Measurements from ENCODE around the gene MDGA2. TPM values are rescaled to one million over a fixed set of nuclear protein-coding genes. Genes with fewer than 3 reads are reported as not detected.

Gene MDGA2
- total and polyA plus RNA-seq, 2 of the 8 experiments (the other 6 are each of a cell fraction or from before 2014, with no cell fraction given) = 0.11 to 0.69 TPM

GRCh38 chr14:47012533-47013280 is 662.7 kb downstream of the MDGA2 start:
- no peak overlapping the region for H3K4me3 ChIP-seq (ENCODE audit: extremely low read depth in 1 of 4, insufficient read depth in 2 of 4, low read depth in 3 of 4, low read length in 4 of 4)
- H4K5ac ChIP-seq (ENCODE audit: insufficient read length, low read depth, low read length) = no peak overlapping the region
- no peaks in the 10 kb centered on the region for H3K9me3 ChIP-seq (ENCODE audit: insufficient read depth in 2 of 2, low read depth in 1 of 2, low read length in 1 of 2)
- no peaks in the 10 kb centered on the region for H3K36me3 ChIP-seq (ENCODE audit: control insufficient read depth in 2 of 4, insufficient read depth in 4 of 4, low read length in 3 of 4)
- H3K56ac ChIP-seq (replicated peaks; ENCODE audit: insufficient read length, low read depth, low read length) = no peak overlapping the region
- no peak overlapping the region for H2BK20ac ChIP-seq (ENCODE audit: low read length)
- H2AFZ ChIP-seq (ENCODE audit: low read length) = no peak overlapping the region
- H3K23ac ChIP-seq (ENCODE audit: insufficient read length) = no peak overlapping the region
- H3K9ac ChIP-seq (replicated peaks in 1 of 4; ENCODE audit: extremely low read depth in 1 of 4, low read depth in 3 of 4, low read length in 3 of 4) = no peak overlapping the region
- 93% methylated on average over 6 of the region's 6 CpGs; no CpG with 5 or more reads in 1 of the 2 experiments for WGBS, 2 experiments (ENCODE audit: extremely low coverage in 1 of 2, insufficient coverage in 1 of 2, insufficient read length in 1 of 2, insufficient replicate concordance in 2 of 2, low coverage in 1 of 2, low lambda C conversion rate in 2 of 2, missing lambda C conversion rate in 1 of 2)
- no peaks in the 10 kb centered on the region for H3K27me3 ChIP-seq (replicated peaks in 1 of 4; ENCODE audit: control insufficient read depth in 3 of 4, extremely low read depth in 1 of 4, insufficient read depth in 3 of 4, low read length in 3 of 4)
- no peak overlapping the region for H4K8ac ChIP-seq (ENCODE audit: extremely low read depth, insufficient read depth, low read length)
- H2BK12ac ChIP-seq (ENCODE audit: low read depth, low read length) = no peak overlapping the region
- no peak overlapping the region for H3K4me2 ChIP-seq (ENCODE audit: insufficient read depth in 1 of 2, low read depth in 2 of 2, low read length in 2 of 2)
- no peak overlapping the region for H2AK5ac ChIP-seq (ENCODE audit: low read depth, low read length)
- H3K23me2 ChIP-seq (ENCODE audit: low read depth, low read length) = no peaks in the 10 kb centered on the region
- no peak for DNase-seq (ENCODE audit: low read depth in 1 of 2, low spot score in 2 of 2)
- H3K27ac ChIP-seq (ENCODE audit: low read depth, low read length) = no peak overlapping the region
- H3K18ac ChIP-seq (ENCODE audit: extremely low read depth, low read length) = no peak overlapping the region
- H3K4me1 ChIP-seq (replicated peaks in 1 of 4; ENCODE audit: control insufficient read depth in 3 of 4, insufficient read depth in 4 of 4, low read length in 3 of 4) = peaks cover 0 to 3% (median 0%) of the 10 kb centered on the region in 4 experiments; a peak in 1 of 7 replicates
- no peak overlapping the region for H3K4ac ChIP-seq (replicated peaks; ENCODE audit: insufficient read length, low read depth, low read length)
- FAIRE-seq = no peak
- H2BK15ac ChIP-seq (ENCODE audit: low read length) = no peak overlapping the region
- H3K79me1 ChIP-seq (ENCODE audit: low read depth, low read length) = no peaks in the 10 kb centered on the region
- no peak overlapping the region for H4K91ac ChIP-seq (replicated peaks; ENCODE audit: insufficient read length, low read length)
- POLR2A ChIA-PET (ENCODE audit: partially characterized antibody) = no interaction called here
- CTCF ChIA-PET (ENCODE audit: partially characterized antibody) = no interaction called here
- no peaks in the 10 kb centered on the region for H3K79me2 ChIP-seq (ENCODE audit: control insufficient read depth in 1 of 2, insufficient read depth in 2 of 2, low read length in 2 of 2)
- H4K20me1 ChIP-seq (replicated peaks in 1 of 2; ENCODE audit: control insufficient read depth in 1 of 2, insufficient read depth in 2 of 2, low read length in 2 of 2) = no peaks in the 10 kb centered on the region
- H3K14ac ChIP-seq (ENCODE audit: insufficient read length) = no peak overlapping the region
- H2BK120ac ChIP-seq (replicated peaks; ENCODE audit: low read depth, low read length) = no peak overlapping the region
- H2BK5ac ChIP-seq (ENCODE audit: low read depth, low read length) = no peak overlapping the region
- TF ChIP-seq KDM4A (IDR thresholded peaks at IDR 0.05; ENCODE audit: low read depth, low read length, severe bottlenecking) (no peak), EGR1 (IDR thresholded peaks at IDR 0.05; ENCODE audit: borderline replicate concordance, low read depth, low read length) (no peak), SIRT6 (IDR thresholded peaks at IDR 0.05; ENCODE audit: low read length) (no peak), SRF (IDR thresholded peaks at IDR 0.05; ENCODE audit: low read depth, low read length) (no peak), EP300 (IDR thresholded peaks at IDR 0.05; ENCODE audit: borderline replicate concordance in 1 of 2, low read depth in 2 of 2, low read length in 2 of 2) (no peak), ASH2L (IDR thresholded peaks at IDR 0.05; ENCODE audit: low read length) (no peak), RAD21 (IDR thresholded peaks at IDR 0.05 in 1 of 2, conservative IDR thresholded peaks at IDR 0.05 in 1 of 2; ENCODE audit: low read depth in 2 of 2, low read length in 2 of 2) (no peak), POLR2AphosphoS5 (IDR thresholded peaks at IDR 0.05; ENCODE audit: low read depth, low read length) (no peak), RNF2 (IDR thresholded peaks at IDR 0.05; ENCODE audit: borderline replicate concordance, low read depth, low read length, missing control alignments, poor library complexity, severe bottlenecking) (no peak), CBX5 (IDR thresholded peaks at IDR 0.05; ENCODE audit: low read depth, low read length) (no peak)
- TF ChIP-seq, protein P1, sequence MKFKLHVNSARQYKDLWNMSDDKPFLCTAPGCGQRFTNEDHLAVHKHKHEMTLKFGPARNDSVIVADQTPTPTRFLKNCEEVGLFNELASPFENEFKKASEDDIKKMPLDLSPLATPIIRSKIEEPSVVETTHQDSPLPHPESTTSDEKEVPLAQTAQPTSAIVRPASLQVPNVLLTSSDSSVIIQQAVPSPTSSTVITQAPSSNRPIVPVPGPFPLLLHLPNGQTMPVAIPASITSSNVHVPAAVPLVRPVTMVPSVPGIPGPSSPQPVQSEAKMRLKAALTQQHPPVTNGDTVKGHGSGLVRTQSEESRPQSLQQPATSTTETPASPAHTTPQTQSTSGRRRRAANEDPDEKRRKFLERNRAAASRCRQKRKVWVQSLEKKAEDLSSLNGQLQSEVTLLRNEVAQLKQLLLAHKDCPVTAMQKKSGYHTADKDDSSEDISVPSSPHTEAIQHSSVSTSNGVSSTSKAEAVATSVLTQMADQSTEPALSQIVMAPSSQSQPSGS (IDR thresholded peaks at IDR 0.05; ENCODE audit: low read length) = no peak

All from H1 (cell line).